HG02610 (cell line): ENCODE data around the gene SPAG9.

Source experiments
- ATAC-seq: cut with Tn5 transposase; IDR thresholded peaks from one replicate; pipeline ENCODE4 v1.9.1; 2021; ENCODE audit warnings: mild to moderate bottlenecking, moderate library complexity; ENCODE audit not compliant: unreplicated experiment

The SPAG9 gene

DNA sequence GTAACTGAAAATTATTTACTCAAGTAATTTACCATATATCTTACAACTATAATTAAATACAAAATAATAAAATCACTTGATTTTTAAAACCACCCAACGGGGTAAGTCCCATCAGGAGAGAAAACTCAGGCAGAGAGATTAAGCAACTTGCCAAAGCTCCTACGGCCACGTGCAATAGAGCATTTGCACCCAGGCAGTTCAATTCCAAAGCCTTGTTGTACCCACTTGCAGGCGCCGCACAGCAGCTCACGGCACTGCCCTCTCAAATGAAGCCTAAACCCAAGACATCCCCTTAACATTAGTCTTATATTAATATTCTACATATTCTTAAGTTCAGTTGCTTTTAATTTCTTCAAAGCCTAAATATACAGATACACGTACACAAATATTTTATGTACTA is 75.7 kb downstream of the SPAG9 start:
- no peak for ATAC-seq

DNA sequence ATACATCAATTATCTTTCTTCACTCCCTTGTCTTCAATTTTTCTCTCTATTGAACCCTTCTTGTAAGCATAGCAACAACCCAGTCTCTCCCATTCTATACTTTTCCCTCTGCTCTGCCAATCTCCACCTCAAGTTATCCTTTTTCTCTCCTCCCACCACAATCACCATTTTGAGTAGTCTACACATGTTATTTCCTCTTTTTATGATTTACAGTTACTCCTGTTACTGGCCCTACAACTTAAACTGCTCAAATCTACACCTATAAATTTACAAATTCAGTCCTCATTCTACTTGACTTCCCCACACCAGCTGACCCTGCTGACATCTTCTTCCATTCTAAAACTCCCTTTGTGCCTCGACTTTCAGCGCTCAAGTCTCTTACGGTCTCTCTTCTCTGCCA is 84.6 kb downstream of the SPAG9 start:
- ATAC-seq, result no peak

DNA sequence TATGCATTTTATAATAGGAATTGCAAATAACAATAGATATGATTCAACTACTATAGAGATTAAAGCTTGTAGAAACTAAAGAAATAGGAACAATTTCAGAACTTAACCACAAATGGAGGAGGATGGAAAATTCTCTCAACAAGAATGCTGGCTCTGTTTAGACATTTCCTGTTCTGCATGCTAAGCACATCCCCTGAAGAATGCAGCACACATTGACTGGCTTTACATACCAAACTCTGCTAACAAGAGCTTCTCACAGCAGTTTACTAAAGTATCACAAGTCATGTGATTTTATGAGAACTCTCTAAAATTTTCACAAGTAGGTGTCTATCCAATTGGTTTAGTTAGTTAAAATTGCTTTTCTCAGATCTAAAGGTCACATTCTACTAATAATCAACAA is 85.2 kb downstream of the SPAG9 start:
- ATAC-seq, result no peak

DNA sequence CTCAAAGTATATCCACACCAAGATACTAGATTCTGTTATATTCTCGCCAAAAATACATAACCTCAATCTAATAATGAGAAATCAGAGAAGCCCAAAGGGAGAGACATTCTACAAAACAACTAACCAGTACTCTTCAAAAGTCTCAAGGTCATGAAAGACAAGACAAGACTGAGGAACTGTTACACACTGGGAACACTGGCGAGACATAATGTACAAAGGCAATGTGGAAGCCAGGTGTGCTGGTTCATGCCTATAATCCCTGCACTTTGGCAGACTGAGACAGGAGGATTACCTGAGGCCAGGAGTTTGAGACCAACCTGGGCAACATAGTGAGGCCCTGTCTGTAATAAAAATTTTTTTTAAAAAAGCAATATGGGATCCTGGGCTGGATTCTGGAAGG is 85.9 kb downstream of the SPAG9 start:
- no peak for ATAC-seq

DNA sequence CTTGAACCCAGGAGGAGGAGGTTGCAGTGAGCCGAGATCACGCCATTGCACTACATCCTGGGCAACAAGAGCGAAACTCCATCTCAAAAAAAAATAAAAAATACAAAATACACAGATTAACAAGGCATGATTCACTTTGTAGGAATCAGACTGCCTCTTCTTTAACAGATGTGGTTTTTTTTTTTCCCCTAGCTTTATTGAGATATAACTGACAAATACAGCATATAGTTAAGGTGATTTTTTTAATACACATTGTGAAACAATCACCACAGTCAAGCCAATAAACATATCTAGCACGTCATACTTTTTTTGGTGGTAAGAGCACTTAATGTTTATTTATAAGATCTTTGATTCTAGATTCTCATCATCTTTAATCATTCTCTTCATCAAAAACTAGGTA is 87.8 kb downstream of the SPAG9 start:
- ATAC-seq, result no peak

DNA sequence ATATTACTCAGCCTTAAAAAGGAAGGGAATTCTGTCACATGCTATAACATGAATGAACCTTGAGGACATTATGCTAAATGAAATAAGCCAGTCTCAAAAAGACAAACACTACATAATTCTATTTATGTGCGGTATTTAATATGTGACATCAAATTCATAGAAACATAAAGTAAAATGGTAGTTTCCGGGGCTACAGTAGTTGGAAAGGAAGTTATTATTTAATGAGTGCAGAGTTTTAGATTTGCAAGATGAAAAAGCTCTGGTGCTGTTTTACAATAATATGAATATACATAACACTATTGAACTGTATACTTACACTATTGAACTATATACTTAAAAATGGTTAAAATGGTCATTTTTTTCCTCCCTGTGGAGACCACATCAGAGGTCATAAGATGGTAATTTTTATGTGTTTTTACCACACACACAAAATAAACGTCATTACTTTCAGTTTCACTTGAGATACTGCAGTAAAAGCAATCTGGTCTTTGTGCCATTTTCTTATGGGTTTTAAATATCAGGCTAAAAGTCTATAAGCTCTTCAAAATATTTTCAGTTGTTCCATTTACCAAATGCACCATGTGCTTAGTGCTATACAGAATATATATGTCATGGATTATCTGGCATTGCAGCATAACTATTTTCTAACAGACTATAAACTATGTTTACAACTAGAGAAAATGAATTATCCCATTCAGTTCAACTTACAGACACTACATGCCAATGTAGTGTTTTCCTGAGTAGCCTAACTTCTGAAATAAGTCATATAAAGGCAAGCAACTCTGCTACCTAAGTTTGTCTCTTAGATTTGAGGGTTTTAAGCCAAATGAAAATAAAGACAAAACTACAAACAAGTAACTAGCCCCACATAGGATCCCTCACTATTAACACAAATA is 90.9 kb downstream of the SPAG9 start:
- ATAC-seq, result peak; percentile 80

DNA sequence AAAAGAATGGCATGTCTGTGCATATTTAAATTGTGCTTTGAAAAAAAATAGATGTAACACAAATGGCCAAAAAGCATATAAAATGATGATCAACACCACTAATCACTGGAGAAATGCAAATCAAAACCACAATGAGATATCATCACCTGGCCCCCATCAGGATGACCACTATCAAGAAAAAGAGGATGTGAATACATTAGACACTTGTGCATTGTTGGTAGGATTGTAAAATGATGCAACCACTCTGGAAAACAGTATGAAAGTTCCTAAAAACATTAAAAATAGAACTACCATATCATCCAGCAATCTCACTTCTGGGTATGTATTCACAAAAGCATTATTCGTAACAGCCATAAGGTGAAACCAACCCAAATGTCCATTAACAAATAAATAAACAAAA is 91.5 kb downstream of the SPAG9 start:
- ATAC-seq, result no peak

DNA sequence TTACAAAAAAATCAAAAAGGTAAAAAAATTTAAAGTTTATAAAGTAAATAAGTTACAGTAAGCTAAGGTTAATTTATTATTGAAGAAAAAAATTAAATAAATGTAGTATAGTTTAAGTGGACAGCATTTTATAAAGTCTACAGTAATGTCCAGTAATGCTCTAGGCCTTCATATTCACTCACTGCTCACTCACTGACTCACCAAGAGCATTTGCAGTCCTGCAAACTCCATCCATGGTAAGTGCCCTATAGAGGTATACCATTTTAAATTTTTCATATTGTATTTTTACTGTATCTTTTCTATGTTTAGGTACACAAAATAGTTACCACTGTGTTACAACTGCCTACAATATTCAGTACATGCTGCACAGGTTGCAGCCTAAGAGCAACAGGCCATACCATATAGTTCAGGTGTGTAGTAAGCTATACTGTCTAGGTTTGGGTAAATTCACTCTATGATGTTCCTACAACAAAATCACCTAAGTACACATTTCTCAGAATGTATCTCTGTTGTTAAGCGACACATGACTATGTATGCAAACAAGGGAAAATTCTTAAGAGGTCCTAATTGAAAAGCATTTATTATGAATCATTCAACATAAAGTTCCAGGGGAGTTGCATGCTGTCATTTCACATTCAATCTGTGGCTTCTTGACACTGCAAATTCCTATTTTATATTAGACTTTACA is 92.3 kb downstream of the SPAG9 start:
- ATAC-seq, result no peak

DNA sequence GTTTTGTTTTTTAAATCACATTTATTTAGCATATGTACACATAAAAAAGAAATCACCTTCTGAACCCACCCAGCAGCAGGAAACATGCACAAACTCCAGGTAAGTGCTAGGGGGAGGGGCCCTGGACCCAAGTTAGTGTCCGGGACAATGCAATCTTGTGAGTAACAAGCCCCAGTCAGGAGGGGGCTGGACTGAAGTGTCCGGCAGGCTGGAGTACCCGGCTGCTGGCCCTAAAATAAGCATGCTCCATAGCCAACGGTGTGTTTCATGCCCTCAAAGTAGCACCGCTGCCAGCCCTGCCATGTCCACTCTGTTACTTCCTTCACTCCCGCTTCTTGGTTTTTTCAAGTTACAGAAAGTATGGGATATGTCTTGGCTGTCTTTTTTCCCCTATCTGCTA is 102.1 kb downstream of the SPAG9 start:
- no peak for ATAC-seq

DNA sequence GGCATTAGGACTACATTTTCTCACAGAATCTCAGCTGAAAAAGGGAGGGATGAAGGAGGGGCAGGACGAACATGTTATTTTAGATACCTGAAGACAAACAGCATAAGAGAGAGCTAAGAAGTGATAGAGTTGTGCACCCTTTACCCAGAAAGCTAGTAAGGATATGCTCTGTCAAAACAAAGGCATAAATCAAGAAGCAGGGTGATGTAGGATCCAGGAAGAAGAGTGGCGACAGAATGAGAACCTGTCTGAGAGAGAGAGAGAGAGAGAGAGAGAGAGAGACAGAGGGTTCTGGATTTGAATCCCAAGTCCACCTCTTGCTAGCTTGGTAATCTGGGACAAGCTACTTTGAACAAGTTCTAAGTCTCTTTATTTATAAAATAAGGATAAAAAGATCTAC is 103.4 kb downstream of the SPAG9 start:
- ATAC-seq, result no peak

DNA sequence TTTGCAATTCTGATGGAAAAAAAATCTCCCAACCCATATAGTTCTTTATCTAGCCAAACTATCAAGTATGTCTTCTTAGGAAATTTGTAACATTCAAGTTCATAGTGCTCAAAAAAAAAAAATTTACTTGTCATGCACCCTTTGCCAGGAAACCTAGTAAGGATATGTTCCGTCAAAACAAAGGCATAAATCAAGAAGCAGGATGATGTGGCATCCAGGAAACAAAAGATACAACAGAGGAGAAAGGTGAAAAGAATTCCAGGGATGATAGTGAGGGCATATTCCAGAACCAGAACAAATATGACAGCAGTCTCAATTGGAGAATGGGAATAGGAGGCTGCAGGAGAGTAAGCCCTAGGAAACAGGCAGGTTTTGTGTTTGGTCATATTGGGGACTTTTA is 104.6 kb downstream of the SPAG9 start:
- no peak for ATAC-seq

DNA sequence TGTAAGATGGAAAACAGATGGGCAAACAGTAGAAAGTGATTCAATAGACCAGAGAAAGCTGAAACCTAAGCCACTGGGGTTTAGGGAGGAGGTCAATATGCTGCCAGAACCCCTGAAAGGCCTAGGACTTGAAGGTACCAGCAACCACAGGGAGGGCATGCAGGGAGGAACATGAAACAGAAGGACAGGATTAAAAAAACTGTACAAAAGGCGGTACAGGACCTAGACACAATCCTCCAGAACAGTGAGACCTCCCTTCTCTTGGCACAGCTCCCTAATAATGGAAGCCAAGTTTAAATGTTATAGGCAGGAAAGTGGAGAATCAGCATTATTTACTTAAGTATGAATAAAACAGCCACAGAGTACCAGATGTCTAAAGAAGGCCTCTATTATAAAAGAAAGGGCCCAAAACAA is 105.5 kb downstream of the SPAG9 start:
- no peak for ATAC-seq

DNA sequence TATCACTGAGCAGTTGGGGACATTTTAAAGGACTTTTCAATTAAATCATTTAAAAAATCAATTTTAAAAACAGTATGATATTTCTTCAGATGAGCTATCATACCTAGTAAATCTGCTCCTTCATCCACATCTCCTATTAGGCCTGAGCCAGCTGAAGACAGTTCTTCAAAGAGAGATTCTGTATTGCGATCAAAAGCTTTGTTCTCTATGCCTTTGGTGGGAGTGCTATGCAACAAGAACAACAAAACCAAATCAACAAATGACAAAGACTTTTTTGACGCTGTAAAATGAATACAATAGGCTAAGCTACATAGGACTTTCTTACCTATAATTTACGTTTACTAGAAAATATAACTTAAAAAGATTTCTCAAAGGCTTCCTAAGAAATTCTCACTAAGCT is 106.5 kb downstream of the SPAG9 start:
- no peak for ATAC-seq

DNA sequence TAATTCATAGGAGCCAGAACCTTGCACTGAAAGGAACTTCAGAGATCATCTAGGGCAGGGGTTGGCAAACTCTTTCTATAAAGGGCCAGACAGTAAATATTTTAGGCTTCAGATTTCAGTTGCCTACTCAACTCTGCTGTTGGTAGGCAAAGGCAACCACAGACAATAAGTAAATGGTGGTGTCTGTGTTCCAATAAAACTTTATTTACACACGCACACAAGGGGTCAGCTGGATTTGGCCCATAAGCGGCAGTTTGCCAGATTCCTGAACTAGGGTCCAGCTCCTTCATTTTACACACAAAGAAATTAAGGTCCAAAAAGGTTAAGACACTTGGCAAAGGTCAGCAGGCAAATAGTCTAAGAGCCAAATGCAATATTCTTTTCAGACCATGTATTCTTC is 107.3 kb downstream of the SPAG9 start:
- ATAC-seq, result no peak

DNA sequence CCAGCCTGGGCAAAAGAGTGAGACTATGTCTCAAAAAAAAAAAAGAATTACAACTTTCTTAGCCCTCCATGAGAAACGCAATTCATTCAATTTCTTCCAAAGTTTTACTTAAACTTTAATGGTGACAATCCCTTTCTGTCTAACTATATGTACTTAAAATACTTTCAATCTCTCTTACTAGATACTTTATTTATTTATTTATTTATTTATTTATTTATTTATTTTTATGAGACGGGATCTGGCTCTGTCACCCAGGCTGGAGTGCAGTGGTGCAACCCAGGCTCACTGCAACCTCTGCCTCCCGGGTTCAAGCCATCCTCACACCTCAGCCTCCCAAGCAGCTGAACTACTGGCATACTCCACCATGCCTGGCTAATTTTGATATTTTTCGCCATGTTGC is 108.1 kb downstream of the SPAG9 start:
- no peak for ATAC-seq

DNA sequence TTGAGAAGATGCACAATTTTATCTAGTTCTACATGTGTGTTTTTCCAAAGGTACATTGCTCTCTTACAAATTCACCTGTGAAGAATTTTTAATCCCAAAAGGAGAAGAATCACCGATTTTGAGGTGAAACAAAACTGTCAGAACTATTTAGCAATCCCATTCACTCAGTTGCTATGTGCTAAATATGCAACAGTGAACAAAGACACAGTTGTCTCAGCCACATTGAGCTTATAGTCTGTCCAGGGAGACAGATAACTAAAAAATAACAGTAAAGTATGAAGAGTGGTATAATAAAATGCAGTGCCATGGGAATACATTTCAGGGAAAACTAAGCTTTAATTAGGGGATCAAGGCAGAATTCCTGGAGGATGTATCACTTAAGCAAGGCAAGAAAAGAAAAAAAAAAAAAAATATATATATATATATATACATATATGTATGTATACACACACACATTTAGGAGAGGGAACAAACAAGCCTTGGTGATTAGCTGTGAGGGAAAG is 110.4 kb downstream of the SPAG9 start:
- ATAC-seq, result no peak

DNA sequence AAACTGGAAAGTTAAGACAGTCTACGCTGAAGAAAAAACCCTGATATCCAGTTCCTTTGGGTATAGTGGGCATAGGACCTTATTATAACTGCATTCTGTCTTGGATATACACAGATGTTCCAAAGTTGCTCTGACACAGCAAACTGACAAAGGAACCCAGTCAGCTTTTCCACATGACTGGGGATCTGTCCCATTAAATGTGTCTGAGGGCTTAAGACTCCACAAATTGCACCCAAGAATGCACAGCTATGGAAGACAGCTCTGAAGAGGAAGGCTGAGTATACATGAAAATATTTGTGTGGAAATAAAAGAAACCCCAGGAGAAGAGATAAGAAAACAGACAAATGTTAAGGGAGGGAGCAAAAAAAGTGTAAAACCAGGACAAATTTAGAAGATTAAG is 114.1 kb downstream of the SPAG9 start:
- ATAC-seq, result no peak

DNA sequence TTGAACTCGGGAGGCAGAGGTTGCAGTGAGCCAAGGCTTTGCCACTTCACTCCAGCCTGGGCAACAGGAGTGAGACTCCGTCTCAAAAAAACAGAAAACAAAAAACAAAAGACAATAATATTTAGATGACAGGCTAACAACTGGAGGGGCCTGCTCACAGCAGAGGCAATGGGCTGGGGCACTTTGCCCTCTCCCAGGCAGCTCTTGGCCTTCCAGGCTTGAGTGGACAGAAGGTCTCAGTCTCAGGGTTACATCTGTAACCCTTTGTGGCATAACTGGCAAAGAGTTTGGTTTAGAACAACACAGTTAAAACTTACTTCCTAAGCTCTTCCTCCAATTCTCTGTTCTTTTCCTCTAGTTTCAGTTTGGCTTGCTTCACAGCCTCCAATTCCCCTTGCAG is 114.9 kb downstream of the SPAG9 start:
- no peak for ATAC-seq

DNA sequence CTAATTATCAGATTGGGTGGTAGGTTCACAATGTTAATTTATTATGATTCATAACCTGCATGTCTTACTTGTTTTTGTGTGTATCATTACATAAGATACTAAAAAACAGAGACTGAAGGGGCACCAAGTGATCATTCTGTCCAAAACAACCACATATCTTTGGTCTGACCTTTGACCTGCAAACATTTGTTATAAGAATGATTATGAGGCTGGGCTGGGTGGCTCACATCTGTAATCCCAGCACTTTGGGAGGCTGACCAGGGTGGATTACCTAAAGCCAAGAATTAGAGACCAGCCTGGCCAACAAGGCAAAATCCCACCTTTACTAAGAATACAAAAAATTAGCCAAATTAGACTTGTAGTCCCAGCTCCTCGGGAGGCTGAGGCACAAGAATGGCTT is 116.4 kb downstream of the SPAG9 start:
- ATAC-seq, result no peak

DNA sequence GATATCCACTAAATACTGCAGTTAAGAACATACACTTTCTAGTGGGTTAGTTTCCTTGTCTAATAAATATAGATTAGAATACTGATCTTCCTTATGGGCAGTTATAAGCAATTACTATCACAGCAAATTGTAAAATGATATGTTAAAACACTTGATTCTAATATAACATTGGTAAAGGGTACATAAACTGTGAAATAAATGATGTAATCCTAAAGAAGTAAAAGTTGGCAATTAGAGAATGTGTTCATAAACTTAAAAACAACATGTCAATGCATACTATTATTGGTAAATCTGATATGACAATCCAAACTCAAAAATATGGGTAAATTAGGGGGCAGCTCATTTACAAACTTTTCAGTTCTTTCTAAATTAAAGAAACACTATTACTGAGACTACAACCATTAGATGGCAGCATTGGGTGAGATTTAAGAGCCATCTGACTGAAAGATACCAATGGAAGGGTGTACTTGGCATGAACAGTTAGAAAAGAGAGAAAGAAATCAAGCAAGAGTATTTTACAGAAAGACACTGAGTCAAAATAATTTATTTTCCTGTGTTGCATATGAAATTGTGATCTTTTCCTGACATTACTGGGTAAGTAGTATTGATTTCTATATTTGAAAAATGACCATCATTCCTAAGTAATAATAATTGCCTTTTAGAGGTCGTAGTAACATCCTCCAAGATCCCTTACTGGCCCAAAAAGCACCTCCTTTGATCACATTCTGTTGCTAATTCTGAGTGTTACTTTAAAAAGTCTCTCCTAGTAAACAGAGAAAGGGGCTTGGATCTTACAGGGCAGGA is 119.6 kb downstream of the SPAG9 start:
- ATAC-seq, result peak; percentile 48

DNA sequence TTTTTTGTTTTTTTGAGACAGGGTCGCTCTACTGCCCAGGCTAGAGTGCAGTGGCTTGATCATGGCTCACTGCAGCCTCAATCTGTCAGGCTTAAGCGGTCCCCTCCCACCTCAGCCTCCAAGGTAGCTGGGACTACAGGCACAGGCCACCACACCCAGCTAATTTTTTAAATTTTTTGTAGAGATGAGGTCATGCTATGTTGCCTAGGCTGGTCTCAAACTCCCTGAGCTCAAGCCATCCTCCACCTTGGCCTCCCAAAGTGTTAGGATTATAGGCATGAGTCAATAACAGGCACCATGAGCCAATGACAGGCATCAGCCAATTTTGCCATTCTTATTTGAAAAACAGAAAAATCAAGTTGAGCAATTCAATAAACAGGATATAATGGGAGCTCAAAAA is 125.0 kb downstream of the SPAG9 start:
- ATAC-seq, result no peak
